Pancreas (tissue), 10 donors: ENCODE results near the gene PAX7. TPM values are rescaled to one million over a fixed set of nuclear protein-coding genes. Genes with fewer than 3 reads are reported as not detected.

Experiments
- ATAC-seq, 4 donors: fragments of 200-7000 bp; cut with Tn5 transposase; one replicate each; pipeline versions ENCODE4 v1.8.0 to v1.9.1; 2020; ENCODE audit warnings: mild to moderate bottlenecking in 4 of 4, moderate library complexity in 4 of 4
- DNase-seq, 6 donors: peaks; one replicate each; pipeline ENCODE4 v3.0.0-alpha.2; 2020
- FAIRE-seq: peaks from 2 replicates; lab custom pipeline; 2012; peaks lifted over from hg19 to GRCh38; lab: Jason Lieb, UNC
- H3K27ac ChIP-seq, 4 donors: fragments of 200-600 bp; sonication (generic); 1 replicate in 3 of 4; 2 replicates in 1 of 4; pipeline versions ENCODE4 v1.5.0 to v1.8.0; 2020
- H3K27me3 ChIP-seq, 4 donors: fragments of 200-600 bp; one replicate each; pipeline ENCODE4 v1.8.0; 2021
- H3K36me3 ChIP-seq, 3 donors: fragments of 200-600 bp; sonication (generic) in 1 of 3; one replicate each; pipeline versions ENCODE4 v1.5.0 to v1.8.0; 2020 to 2021
- H3K4me1 ChIP-seq, 3 donors: fragments of 200-600 bp; one replicate each; pipeline ENCODE4 v1.8.0; 2021
- H3K4me3 ChIP-seq, 4 donors: fragments of 200-600 bp; sonication (generic) in 2 of 4; one replicate each; pipeline versions ENCODE4 v1.5.0 to v1.8.0; 2020 to 2021
- H3K9me3 ChIP-seq, 4 donors: fragments of 200-600 bp; one replicate each; pipeline ENCODE4 v1.8.0; 2021
- WGBS, 2 donors: extraction: QIAGEN DNeasy Blood & Tissue Kit; methylation state at CpG; one replicate each; pipeline ENCODE4 v1.1.7; 2013; 5-methylcytosine and 5-hydroxymethylcytosine counted together
- intact Hi-C, 3 donors: fragments of 100-400 bp; cut with DNase I; formaldehyde crosslinking; loops; one replicate each; pipeline versions ENCODE4 v1.11.1 to v1.14.2; 2022
- polyA plus RNA-seq, 2 donors: library from polyadenylated mRNA; stranded (reverse); fragments of 200-250 nt; gene quantifications; one replicate each; pipeline ENCODE4 v1.2.3, GENCODE V29; 2013
- total RNA-seq, 6 donors: library from RNA; stranded (reverse); fragmentation: NEBNext Ultra II Directional in 4 of 6; extraction: Animal tissue kit (Norgen Biotek cat#: 25700) in 4 of 6; gene quantifications; one replicate each; pipeline versions ENCODE4 v1.2.1 to v1.2.4, GENCODE V29; 2021 to 2023
- TF ChIP-seq, protein P1 (sequence below), 4 donors: fragments of 200-600 bp; sonication (generic) in 3 of 4; IDR thresholded peaks; one replicate each; pipeline versions ENCODE4 v1.5.0 to v1.8.0; 2021; ENCODE audit warnings: antibody characterized with exemption in 4 of 4
- donor health status: healthy with polysubstance abuse.
- donor health status: DM: no; HTN: no; CAD: no; lungs with moderate emphysema.
- donor health status: DM: no; HTN: no; CAD: no.
- donor health status: control.
- donor health status: control.
- donor health status: Bipolar disorder and iron deficiency.
- donor health status: DM: yes; HTN: yes; CAD: no.
- donor health status: DM: no; HTN: no; CAD: no.
- donor health status: DM: no; HTN: no; CAD: no.
- donor health status: DM: yes; HTN: yes; CAD: no.

Gene PAX7
- total and polyA plus RNA-seq, 8 donors: not detected

DNA sequence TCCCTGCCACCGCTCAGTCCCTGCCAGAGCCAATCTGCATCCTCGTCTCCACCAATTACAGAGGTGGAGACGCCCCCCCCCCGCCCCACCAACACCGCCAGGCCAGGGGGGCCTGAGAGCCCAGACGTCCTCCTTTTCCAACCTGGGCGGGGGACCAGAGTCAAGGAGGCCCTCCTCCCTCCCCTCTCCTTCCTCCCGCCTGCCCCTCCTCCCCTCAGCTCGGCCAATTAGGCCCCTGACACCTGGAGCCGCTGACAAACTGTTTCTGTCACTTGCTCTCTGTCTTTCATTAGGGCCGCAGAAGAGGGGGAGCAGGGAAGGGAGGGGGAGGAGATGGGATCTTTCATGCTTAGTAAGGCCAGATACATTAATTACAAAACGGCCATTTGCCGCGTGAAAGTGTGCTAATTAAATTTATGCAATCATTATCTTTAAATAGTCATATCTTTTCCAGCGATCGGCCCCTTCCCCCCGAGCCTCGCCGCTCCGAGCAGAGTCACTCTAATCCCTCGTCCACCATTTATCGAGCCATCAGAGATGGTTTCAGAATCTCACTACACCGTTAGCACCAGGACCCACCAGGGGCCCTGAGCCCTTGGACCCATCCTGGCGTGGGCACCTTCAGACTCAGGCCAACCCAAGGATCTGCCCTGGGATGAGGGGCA lies 94.7 kb downstream of the PAX7 start:
- FAIRE-seq: no peak
- no peaks in the 10 kb centered on the region for H3K4me1 ChIP-seq
- no peak for ATAC-seq
- no peaks in the 10 kb centered on the region for H3K27me3 ChIP-seq
- no peak overlapping the region for H3K4me3 ChIP-seq
- no peak for DNase-seq
- no peak overlapping the region for H3K27ac ChIP-seq
- no peaks in the 10 kb centered on the region for H3K36me3 ChIP-seq
- 16 to 17% methylated on average over 23 to 24 of the region's 24 CpGs for WGBS, 2 donors
- H3K9me3 ChIP-seq: no peaks in the 10 kb centered on the region
- intact Hi-C loops: no loop called here
- TF ChIP-seq, protein P1, sequence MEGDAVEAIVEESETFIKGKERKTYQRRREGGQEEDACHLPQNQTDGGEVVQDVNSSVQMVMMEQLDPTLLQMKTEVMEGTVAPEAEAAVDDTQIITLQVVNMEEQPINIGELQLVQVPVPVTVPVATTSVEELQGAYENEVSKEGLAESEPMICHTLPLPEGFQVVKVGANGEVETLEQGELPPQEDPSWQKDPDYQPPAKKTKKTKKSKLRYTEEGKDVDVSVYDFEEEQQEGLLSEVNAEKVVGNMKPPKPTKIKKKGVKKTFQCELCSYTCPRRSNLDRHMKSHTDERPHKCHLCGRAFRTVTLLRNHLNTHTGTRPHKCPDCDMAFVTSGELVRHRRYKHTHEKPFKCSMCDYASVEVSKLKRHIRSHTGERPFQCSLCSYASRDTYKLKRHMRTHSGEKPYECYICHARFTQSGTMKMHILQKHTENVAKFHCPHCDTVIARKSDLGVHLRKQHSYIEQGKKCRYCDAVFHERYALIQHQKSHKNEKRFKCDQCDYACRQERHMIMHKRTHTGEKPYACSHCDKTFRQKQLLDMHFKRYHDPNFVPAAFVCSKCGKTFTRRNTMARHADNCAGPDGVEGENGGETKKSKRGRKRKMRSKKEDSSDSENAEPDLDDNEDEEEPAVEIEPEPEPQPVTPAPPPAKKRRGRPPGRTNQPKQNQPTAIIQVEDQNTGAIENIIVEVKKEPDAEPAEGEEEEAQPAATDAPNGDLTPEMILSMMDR (IDR thresholded peaks at IDR 0.05): no peak

DNA sequence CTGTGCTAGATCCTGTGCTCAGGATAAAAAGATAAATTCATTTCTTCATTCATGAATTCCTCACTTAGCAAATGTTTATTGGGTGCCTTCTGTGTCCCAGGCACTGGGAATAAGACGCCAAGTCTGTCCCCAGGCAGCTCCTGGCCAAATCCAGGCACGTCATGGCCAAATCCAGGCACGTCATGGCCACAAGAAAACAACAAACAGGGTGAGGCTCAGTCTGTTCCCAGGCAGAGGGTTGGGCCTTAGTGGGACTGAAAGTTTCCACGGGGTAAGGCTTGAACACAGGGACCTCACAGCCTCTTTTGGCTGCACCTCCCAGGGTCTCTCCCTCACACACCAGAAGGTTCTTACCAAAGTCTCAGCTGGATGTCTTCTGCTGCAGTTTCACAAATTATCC lies 95.7 kb downstream of the PAX7 start:
- ATAC-seq (no peak), FAIRE-seq (no peak), DNase-seq (no peak)
- 23 to 33% methylated on average over 4 of the region's 4 CpGs for WGBS, 2 donors
- Histone ChIP-seq H3K27ac (no peak overlapping the region), H3K9me3 (no peaks in the 10 kb centered on the region), H3K27me3 (no peaks in the 10 kb centered on the region), H3K36me3 (no peaks in the 10 kb centered on the region), H3K4me3 (no peak overlapping the region), H3K4me1 (no peaks in the 10 kb centered on the region)
- TF ChIP-seq, protein P1 (IDR thresholded peaks at IDR 0.05): no peak
- intact Hi-C loops: no loop called here

DNA sequence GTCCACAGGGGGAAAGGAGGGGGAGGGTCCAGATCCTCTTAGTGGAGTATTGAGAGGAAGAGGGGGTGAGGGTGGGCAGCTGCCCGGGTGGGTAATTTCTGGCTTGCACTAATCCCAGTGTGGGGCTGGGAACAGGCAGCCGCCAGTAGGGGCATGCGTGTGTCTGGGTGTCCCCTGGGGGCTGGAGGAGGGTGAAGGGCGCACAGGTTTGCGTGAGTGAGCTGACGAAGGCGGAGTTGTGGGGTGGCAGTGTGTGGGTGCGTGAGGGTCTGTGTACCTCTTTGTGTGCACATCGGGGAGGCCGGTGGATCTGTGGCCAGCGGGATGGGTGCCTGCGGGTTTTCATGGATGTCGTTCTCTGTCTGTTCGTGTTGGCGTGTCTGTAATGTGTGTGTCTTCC lies 97.3 kb downstream of the PAX7 start:
- intact Hi-C loops: no loop called here
- H3K36me3 ChIP-seq: no peaks in the 10 kb centered on the region
- WGBS, 2 donors: 48 to 58% methylated on average over 15 of the region's 15 CpGs
- no peak overlapping the region for H3K4me3 ChIP-seq
- TF ChIP-seq, protein P1 (IDR thresholded peaks at IDR 0.05): no peak
- H3K27ac ChIP-seq: no peak overlapping the region
- H3K27me3 ChIP-seq: no peaks in the 10 kb centered on the region
- H3K9me3 ChIP-seq: no peaks in the 10 kb centered on the region
- DNase-seq (no peak), FAIRE-seq (no peak), ATAC-seq (no peak)
- no peaks in the 10 kb centered on the region for H3K4me1 ChIP-seq

DNA sequence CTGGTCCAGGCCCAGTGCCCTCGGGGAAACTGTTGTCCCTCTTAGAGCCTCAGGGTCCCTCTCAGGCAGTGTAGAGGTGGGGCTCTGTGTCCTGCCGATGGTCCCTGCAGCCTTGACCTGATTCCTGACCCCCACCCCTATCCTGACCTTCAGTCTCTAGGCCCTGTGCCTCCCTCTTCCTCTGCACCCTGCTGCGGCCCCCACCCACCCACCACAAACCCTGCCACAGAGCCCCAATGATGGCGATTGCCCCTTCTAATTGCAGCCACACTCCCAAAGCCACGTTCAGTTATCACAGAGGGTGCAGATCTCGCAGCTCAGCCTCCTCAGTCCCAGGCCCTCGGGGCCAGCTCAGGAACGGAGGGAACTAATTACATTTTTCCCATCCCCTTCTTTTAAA lies 99.7 kb downstream of the PAX7 start:
- no peak for DNase-seq
- Histone ChIP-seq H3K36me3 (no peaks in the 10 kb centered on the region), H3K27ac (no peak overlapping the region), H3K27me3 (no peaks in the 10 kb centered on the region), H3K9me3 (no peaks in the 10 kb centered on the region), H3K4me1 (no peaks in the 10 kb centered on the region), H3K4me3 (no peak overlapping the region)
- intact Hi-C loops: no loop called here
- 34 to 35% methylated on average over 8 of the region's 8 CpGs for WGBS, 2 donors
- TF ChIP-seq, protein P1 (IDR thresholded peaks at IDR 0.05): no peak
- no peak for ATAC-seq
- no peak for FAIRE-seq

DNA sequence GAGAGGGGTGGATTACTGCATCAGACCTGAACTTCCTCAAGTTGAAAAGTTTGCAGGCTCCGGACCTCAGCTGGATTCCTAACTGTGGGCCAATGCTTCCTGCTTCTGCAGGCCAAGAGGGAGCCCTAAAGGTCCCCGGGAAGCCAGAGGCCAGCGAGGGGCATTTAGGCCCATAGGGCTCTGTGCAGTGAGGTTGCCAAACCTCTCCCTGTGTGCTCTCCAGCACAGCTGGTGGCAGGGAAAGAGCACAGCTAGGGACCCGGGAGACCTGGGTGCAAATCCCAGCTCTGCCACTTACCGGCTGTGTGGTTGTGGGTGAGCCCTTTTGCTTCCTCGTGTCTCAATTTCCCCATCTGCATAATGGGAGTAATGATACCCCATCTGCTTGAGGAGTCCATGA lies 100.5 kb downstream of the PAX7 start:
- Histone ChIP-seq H3K36me3 (no peaks in the 10 kb centered on the region), H3K9me3 (no peaks in the 10 kb centered on the region), H3K27me3 (no peaks in the 10 kb centered on the region), H3K4me3 (no peak overlapping the region), H3K4me1 (no peaks in the 10 kb centered on the region), H3K27ac (no peak overlapping the region)
- TF ChIP-seq, protein P1 (IDR thresholded peaks at IDR 0.05): no peak
- DNase-seq (no peak), ATAC-seq (no peak), FAIRE-seq (no peak)
- 30 to 42% methylated on average over 6 of the region's 6 CpGs for WGBS, 2 donors
- intact Hi-C loops: no loop called here
